Measurements from ENCODE around the gene IPPK.

Gene IPPK

DNA sequence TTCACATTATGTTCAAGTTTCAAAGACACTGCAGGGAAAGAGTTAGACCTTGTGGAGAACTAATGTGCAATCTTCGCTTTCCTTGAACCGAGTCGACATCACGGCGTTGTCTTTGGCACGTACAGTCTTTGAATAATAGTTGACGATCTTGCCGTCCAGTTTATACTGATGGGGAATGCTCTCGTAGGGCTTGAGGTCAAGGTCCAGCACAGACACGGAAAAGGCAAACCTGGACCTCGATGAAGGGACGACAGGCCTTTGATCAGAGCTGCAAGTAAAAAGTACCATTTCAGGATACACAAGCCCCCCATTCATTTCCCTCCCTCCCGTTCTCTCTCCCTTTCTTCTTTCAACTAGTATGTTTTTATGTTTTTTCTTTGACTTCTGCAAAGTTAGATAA is 54.1 kb downstream of the IPPK start:
- no peak for DNase-seq (ENCODE audit: low spot score)

DNA sequence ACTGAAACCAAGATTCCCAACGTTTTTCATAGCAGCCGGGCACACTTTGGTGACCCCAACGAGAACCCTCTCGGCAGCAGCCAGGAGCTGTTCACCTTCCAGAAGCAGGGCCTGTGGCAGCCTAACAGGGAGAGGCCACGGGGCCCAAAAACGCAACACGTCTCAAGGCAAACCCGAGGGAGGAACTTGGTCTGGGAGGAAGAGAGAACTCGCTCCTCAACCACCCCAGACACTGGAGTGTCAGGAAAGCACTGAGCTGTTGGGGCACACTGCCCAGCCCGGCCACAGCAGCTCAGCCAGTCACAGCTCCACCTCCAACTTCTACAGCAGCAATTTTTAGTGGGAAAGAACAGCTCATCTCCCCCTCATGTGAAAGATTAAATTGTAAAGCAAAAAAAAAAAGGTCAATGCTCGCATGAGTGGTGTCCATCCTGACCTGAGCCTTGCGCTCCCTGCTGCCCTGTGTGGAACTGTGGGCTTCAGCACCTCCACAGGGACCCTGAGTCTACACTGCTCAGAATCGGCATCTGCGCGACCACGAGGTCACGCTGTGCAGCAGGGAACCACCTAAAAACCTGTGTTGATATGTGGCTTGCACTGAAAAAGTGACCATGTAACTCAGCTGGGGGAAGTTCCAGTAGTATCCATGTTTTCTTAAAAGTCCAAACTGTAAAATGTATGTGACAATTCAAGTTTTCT is 55.0 kb downstream of the IPPK start:
- no peak for DNase-seq (ENCODE audit: low spot score)

DNA sequence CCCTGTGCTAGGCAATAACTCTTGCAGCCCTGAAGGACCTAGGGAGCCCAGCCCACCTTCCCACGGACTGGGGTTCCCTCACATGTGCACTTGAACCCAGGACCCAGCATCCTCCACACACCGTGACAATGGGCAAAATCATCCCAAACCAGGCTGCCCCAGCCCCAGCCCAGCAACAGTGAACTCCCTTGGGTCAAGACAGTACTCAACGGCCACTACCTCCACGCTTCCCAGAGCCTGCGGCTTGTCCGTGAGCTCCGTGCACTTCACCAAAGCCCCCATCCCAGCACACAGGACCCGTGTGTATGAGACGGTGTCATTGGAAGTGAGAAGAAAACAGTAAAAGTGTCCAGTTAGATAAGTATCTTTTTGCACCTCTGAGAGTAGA is 55.8 kb downstream of the IPPK start:
- no peak for DNase-seq (ENCODE audit: low spot score)

DNA sequence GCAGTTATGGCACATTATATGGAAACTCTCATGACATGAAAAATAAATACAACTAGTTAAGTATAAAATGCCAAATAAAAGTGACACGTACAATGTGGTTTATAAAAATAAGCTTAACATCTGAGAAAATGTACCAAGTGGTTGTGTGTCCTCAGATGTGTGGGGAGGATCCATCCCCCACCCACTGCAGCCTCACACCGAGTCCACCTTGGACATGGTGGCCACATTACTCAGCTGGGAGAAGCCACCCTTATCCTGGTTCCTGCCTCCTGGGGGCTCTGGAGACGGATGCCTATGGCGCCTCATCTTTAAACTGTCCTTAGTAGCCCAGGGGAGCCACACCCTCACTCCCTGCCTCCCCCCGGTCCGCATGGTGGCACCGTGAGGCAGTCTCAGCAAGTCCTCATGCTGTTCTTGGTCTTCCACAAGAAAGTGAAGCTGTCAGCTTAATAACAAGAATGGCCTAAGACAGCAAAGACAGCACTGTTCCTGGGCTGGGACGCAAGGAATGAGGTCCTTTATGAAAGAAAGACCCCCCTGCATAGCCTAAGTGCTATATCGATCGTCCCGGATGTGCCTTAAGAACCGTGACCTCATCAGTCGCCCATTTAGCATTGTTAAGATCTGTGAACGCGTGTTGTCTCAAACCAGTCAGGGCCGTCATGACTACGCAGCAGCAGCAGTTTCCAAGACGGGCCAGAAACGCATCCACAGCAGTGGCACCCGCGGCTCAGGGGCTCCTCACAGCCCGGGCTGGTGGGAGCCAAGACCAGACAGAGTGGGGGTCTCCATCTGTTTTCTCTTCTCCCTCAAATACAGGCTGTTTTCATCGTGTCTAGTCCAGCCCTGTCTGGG is 56.4 kb downstream of the IPPK start:
- no peak for DNase-seq (ENCODE audit: low spot score)

DNA sequence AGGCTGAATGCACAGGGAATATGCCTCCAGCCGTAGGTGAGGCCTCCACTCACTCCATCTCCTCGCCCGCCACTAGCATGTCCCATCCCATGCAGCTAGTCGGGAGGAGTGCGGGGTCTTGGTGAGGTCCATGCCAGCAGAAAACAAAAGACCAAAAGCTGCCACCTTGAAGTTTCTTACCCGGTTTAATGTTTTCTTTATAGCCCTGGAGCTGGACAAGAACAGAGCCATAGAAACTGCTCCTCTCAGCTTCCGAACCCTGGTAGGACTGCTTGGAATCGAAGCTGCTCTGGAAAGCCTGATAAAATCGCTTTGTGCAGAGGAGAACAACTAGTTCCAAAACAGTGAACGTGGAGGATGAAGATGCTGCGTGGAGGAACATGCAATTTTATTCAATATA is 57.1 kb downstream of the IPPK start:
- DNase-seq (ENCODE audit: low spot score): no peak

DNA sequence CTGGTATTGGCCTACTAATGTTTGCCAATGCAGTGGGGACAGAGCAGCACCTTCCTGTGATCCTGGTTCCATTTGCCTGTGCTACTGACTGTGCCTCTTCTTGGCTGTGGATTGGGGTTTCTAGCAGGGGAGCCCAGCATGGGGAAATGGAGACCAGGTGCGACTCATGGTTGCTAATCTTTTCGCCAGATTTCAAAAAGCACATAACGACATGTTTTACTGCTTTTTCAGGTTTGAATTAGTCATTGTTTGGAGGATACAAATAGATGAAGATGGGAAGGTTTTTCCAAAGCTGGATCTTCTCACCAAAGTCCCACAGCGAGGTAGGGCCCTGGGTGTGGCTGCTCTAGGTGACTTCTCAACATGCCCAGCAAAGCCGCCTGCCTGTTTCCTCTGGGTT is 57.6 kb downstream of the IPPK start:
- no peak for DNase-seq (ENCODE audit: low spot score)

GRCh38 chr9:92611621-92612285 is 58.2 kb downstream of the IPPK start:
- DNase-seq (ENCODE audit: low spot score): no peak

DNA sequence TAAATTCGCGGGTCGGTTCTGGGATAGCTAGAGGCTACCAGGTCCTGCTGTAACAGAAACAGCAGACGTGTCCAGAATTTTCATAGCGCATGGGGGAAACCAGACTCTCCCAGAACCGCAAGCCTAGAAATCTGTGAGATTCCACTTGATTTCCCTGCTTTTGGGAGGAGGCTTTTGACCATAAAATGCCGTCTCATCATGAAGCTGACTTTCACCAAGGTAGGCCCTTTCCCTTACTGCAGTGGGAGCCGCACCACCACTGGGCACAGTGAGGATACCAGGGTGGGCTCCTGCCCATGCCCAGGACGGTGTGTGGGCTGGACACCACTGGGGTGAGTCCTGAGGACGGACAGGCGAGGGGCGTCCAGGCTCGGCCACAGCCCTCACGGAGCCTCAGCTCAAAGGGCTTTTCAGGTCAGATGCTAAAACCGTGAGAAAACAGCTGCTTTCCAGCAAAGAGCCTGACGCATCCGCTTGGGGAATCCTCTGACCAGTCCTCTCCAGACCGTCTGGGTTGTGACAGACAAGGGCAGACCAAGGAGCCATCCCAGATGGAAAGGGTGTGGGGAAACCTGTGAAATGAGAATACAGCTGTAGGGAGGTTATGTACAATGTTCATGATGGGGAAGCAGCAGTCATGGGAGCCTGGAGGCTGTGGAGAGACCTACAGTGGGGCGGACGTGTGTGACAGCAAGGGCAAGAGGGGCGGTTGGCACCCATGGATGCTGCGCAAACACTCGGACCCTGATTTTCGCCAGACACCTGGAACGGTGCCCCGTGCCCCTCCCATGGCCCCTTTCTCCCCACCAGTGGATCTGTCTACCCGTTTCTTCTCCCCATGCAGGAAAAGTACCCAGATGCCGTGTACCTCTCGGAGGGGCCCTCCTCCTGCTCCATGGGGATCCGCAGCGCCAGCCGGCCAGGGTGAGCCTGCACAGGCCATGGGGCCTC is 59.2 kb downstream of the IPPK start:
- DNase-seq (ENCODE audit: low spot score): no peak

- no peak for DNase-seq (ENCODE audit: low spot score)
Observed at GRCh38 chr9:92608909-92609445, 61.0 kb downstream of the IPPK start.

GRCh38 chr9:92608241-92608908 is 61.6 kb downstream of the IPPK start:
- DNase-seq (ENCODE audit: low spot score): no peak

DNA sequence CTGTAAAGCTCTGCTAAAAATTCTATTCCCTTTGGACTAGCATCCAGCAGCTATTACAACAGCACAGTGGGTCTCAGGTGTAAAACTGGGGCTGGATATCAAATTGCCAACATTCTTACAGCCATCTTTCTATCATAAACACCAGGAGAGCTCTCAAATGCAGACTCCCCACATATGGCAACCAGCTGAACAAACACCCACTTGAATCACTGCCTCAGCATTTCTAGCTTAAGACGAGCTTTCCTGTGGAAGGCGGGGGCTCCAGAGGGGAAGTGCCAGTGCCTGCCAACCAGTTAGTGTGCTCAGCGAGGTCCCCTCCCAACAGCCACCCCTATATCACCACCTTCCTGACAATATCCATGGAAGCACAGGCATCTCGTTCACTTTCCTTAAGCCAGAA is 62.2 kb downstream of the IPPK start:
- DNase-seq (ENCODE audit: low spot score): no peak

DNA sequence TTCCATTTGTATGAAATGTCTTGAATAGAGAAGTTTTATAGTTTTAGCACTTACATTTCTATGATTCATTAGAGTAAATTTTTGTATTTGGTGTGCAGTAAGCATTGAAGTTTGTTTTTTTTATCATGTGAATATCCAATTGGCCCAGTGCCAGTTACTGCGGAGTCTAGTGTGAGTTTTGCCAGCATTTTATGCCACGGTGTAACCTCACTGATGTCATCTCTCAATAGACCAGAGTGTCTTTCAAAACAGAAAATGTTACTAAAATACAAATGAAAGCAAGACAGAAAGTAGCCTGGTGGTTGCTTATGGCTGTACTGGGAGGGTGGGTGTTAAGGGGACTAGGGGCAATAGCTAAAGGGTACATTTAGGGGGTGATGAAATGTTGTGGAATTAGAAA is 62.8 kb downstream of the IPPK start:
- DNase-seq (ENCODE audit: low spot score): no peak

- no peak for DNase-seq (ENCODE audit: low spot score)
Observed at GRCh38 chr9:92605224-92605623, 64.7 kb downstream of the IPPK start.

GRCh38 chr9:92603990-92604389 is 65.9 kb downstream of the IPPK start:
- no peak for DNase-seq (ENCODE audit: low spot score)

DNA sequence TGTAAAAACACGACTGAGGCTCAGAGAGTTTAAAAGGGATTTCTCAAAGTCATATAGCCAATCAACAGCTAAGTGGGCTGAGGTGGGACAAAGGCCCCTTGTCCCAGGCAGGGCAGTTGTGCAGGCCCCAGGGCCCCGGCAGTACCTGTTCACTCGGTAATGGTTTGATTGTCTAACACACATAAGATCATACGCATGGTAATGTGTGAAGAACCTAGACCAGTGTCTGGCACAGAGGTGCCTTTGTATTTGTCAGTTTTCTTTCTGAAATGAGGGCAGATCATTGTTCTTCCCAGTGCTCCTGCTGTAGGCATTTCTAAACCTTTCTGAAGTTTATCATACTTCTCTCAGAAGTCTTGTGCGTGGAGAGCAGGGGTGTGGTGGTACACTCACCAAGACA is 66.8 kb downstream of the IPPK start:
- no peak for DNase-seq (ENCODE audit: low spot score)

DNA sequence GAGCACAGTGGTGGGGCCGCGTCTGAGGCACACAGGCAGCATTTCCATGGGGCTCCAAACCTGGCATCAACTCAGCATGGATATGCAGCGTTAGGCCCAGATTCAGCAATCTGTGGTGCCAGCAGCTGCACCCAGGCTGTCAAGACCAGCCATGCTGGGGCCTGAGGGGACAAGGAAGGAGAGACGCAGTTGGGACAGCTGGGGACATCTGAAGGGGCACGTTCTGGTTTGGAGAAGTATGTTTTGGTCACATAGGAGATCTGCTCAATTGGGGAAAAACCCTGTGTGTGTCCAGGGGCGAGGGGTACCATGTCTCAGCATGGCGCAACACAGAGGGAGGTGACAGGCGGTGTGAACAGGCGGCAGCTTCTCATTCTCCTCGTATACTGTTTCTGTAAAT is 67.5 kb downstream of the IPPK start:
- no peak for DNase-seq (ENCODE audit: low spot score)

DNA sequence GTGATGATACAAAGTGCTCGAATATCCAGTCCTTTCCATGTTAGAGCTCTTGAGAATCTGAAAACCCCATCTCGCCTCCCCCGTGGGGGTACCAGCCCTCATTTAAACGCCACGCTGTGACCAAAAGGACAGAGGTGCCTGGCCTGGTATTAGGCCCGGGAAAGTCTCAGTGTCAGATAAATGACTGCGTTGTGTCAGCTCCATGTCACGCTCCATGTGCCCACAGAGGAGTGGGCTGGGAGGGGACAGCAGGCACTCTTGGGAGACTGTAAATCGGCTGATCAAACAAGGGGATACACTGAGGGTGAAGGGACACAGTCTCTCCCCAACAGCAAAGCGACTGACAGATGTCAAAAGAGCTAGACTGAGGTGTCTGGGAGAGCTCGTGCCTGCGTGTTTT is 68.5 kb downstream of the IPPK start:
- DNase-seq (ENCODE audit: low spot score): no peak

DNA sequence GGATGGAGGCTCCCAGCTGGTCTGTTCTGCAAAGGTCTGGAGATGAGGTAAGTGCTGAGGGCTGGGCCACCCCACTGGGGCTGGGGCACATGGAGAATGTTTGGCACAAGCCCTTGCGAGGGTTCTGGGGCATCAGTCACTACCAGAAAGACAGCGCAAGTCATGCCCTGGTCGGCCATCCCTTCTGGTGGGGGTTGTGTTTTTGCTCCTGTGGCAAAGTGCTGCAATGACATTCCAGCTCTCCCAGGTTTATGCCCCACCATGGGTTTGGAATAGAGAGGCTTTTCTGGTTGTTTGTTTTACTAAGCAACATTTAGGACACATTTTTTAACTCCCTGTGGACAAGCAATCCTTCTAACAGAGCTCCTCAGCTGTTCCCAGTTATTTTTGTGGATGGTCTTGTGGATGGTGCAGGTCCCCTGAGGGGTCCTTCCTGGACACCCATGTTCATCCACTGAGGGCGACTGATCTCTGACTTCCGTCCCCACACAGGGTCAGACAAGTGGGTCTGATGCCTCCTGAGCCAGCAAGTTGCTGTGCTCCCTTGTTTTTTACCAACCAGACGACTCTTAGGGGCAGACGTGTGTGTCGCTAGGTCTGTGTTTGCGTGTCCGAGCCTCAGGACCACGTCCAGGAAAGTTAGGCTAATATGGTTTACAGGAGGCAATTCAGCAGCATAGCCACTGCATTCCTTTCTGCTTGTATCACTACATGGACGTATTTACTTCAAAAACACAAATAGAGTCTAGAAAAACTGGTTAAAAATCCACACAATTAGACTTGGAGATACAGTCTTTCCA is 69.3 kb downstream of the IPPK start:
- no peak for DNase-seq (ENCODE audit: low spot score)

DNA sequence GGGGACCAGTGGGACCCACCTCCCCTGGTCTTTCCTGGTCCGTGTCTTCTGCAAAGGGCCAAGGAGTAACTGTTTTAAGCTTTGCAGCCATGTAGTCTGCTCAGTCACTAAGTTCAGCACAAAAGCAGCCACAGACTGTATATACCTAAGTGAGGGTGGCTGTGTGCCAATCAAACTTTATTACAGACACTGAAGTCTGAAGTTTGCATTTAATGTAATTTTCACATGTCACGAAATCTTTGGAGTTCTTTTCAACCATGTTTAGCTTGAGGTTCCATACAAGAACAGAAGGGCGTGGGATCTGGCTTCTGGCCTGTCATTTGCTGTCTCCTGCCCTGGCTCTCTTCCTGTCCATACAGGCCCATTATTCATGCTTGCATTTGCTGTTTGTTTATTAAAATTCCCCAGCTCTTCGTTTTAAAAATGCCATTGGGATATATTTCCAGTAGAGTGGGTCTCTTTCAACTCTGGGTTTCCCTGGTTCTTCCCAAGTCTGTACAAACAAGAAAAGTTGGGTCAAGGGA is 69.9 kb downstream of the IPPK start:
- no peak for DNase-seq (ENCODE audit: low spot score)

- DNase-seq (ENCODE audit: low spot score): no peak
Observed at GRCh38 chr9:92598382-92598781, 71.5 kb downstream of the IPPK start.

Data from SK-N-DZ (cell line).